NCI-H345 (cell line): Measurements from ENCODE around the gene TNFRSF8.
A peak's percentile ranks its signal among the peaks of the same experiment; 100 is the strongest.

Experiments used
- DNase-seq: peaks from one replicate; lab custom pipeline; 2025; lab: John Stamatoyannopoulos, UW

TNFRSF8 gene

DNA sequence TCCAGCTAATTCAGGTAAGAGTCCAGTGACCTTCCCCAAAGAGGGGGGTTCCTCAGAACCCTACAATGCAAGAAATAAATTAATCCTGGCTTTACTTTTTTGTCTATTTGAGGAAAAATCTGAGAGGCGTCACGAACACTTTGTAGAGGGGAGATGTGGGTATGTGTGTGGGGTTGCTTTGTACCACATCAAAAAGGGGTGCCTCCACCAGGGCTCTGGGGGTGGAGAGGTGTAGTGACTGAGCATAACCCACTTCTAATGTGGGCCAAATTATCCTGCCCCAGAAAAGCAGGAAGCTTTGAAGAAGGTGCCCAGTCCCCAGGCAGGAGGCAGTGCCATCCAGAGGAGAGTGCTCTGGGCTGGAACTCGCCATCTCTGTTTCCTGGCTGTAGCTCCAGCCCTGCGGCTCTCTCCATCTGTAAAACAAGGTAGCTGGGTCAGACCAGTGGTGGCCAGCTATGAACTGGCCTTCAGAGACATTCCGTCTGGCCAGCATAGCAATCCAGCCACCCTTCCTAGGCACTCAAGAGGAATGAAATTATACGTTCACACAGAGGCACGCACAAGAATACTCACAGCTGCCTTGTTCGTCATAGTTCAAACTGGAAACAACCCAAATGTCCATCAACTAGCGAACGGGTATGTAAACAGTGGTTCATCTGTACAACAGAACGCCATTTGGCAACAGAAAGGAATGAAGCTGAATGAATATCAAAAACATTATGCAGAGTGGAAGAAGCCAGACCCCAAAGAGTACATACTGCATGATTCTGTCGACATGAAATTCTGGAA lies 58.3 kb downstream of the TNFRSF8 start:
- no peak for DNase-seq

DNA sequence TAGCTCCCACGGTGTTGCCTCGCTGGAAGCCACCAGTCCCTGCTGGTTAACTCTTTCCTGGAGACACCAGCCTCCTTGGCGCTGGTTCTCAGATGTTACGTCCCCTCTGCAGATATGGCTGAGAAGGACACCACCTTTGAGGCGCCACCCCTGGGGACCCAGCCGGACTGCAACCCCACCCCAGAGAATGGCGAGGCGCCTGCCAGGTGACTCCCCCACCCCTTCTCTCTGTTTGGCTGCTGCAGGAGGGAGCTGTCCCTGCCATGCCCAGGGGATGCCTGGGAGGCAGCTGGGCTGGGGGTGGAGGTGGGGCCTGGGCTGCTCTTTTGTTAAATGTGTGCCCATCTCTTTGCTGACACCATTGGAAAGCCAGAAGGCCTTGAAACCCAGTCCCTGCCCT lies 60.1 kb downstream of the TNFRSF8 start:
- no peak for DNase-seq

DNA sequence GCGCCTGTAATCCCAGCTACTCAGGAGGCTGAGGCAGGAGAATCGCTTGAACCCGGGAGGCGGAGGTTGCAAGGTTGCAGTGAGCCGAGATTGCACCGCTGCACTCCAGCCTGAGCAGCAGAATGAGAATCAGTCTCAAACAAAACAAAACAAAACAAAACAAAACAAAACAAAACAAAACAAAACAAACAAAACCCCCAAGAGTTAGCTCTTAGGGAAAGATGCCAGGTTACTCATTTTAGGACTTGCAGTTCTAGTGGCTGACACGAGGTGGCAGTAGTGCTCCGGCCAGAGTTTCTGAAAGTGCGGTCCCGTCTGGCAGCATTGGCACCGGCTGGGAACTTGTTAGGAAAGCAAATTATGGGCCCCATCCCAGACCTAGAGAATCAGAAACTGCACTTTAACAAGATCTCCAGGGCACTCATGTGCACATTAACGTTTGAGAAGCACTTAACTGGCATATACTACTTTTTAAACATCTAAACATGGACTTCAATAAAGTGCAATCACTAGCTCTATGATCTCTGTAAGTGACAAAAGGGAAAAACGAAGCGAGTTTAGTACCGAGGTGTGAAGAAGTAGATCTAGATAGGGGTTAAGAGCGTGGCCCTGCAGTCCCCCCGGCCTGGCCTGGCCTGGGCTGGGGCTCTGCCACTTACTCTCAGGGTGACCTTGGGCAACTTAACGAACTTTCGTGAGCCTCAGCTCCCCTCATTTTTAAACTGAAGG lies 61.8 kb downstream of the TNFRSF8 start:
- peak; percentile 61 for DNase-seq

DNA sequence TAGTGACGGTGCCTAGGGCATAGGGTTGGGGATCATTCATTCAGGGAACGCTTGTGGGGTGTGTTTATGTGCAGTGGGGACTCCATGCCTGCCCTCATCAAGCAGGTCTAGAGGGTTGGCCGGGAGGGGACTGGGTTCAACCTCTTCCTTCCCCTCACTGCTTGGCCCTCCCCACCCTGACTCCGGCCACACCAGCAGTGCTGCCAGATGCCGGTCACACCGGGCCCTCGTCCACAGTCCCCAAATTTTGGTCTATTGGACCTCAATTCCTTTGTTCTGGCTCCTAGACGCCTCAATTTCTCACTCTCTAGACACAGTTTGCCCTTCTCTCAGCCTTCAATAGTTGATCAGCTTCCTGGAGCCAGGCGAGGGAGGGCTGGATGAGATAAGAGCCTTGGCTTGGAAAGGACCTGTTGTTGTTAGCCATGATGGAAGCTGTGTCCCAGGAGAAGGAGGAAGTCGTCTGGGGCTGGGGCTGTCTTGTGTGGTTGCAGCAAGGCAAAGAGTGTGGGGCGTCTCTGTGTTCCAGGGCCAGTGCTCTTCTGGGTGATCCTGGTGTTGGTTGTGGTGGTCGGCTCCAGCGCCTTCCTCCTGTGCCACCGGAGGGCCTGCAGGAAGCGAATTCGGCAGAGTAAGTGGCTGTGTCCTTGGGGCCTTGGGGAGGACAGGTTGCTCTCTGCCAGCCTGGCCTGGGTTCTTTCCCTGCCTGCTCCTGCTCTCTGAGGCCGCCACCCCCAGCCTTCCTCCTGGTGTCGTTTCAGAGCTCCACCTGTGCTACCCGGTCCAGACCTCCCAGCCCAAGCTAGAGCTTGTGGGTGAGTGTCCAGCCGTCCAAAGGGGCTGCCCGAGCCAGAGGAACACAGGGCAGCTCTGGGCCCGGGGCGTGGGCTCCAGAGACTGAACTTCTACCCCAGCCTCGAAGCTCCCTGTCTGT lies 62.6 kb downstream of the TNFRSF8 start:
- DNase-seq, result no peak

DNA sequence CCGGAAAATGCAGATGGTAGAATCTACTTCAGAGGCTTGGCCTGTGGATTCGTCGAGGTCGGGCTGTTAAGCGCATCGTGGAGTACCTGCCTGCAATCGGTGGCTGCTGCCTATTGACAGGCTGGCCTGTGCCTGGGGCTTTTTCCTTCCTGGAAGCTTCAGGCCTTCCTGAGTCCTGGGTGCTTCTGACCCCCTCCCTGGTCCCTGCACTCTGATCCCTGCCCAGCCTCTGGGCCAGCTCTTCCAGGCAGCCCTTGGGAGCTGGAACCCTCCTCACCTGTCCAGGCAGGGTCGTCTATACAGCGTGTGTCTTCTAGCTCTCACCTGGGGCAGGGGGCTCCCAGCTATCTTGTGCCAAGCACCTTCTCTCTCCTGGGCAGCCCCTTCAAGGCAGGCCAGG lies 63.7 kb downstream of the TNFRSF8 start:
- DNase-seq, result no peak

DNA sequence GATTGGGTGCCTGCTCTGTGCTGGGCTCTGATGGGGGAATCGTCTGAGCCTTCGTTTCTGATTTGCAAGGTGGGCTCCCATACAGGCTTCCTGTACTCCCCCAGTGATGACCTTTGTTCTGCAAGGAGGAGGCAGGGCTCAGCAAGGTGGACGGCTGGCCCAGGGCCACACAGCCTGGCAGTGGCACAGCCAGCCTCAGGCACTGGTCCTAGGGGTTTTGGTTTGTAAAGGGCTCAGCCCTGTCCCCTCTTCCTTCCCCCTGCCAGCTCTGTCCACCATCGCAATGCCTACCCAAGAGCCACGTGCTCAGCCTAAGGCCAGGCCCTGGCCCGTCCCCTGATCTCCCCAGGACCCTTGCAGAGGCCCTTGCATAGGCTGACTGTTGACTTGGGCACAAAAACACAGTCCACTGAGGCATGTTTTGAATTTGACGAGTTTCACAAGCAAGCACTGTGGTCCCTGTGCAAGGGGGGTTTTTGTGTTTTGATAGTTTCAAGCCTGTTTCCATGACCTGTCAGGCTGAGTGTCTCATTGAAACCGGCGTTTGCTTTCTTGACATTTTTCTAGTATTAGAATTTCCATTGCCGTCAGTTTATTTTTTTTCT lies 64.2 kb downstream of the TNFRSF8 start:
- DNase-seq, result no peak

DNA sequence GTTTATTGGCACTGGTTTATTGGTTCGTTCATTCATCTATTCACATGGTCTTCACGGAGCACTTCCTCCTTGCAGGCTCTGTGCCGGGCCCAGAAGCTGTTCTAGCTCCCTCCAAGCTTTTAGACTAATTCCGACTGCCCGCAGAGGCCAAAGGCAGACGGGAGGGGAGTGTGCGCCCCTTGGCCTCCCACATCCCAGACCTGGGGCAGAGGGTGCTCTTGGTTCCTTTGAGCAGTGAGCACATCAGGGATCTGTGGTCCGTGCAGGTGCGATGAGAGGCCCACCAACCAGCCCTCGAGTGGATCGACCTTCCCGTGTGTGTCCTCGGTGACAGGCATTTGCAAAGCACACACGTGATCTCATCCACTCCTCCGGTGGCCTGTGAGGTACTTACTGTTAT lies 65.0 kb downstream of the TNFRSF8 start:
- no peak for DNase-seq

DNA sequence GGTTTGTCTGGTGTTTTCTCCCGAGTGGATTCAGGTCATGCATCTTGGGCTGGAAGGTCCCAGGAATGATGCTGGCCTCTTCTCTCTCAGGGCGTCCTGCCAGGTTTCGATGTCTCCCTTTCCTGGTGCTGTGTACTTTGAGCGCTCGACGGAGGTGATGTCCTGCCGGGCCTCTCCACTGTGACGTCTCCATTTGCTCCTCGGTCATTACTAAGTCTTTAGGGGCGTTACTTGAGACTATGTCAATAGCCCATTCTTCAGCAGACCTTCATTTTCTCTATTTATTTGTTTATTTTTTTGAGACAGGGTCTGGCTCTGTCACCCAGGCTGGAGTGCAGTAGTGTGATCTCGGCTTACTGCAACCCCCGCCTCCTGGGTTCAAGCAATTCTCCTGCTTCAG lies 66.5 kb downstream of the TNFRSF8 start:
- no peak for DNase-seq

DNA sequence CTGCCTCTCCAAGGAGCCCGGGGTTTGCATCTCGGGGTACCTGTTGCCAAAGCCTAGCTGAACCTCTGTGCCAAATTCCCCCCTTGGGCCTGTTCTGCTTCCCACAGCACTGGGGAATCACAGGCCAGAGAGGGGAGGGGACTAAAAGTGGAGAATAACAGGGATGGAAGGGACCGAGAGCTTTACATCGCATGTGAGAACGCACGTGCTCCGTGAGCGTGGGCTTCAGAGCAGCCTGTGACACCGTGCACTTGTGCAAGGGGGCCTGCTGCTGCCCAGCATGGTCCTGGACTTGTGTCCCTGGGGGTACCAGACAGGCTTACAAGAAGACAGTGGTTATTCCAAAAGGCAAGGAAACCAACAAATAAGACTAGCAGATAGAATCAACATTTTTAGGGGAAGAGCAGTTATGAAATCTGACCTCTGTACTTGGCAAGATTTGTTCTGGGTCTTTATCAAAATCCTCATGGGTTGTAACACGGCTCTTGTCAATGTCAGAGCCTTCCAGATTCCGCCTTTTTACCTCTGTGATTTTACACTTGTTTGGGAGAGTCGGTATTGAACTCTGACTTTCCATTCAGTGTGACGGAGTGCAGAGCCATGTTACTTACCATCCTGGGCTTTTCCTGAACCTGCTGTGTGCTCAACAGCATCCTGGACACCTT lies 67.5 kb downstream of the TNFRSF8 start:
- no peak for DNase-seq

DNA sequence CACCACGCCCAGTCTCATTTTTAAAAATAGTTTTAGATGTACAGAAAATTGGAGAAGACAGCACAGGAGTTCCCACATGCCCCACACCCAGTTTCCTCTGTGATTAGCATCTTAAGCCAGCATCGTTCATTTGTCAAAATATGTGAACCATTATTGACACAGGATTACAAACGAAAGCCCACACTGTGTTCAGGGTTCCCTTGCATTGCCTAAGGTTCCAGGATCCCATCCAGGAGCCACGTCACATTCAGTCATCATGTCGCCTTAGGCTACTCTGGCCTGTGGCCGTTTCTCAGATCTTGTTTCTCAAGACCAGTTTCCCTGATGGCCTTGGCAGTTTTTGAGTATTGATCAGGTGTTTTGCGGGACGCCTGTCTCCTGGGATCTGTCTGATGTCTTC lies 69.0 kb downstream of the TNFRSF8 start:
- no peak for DNase-seq

DNA sequence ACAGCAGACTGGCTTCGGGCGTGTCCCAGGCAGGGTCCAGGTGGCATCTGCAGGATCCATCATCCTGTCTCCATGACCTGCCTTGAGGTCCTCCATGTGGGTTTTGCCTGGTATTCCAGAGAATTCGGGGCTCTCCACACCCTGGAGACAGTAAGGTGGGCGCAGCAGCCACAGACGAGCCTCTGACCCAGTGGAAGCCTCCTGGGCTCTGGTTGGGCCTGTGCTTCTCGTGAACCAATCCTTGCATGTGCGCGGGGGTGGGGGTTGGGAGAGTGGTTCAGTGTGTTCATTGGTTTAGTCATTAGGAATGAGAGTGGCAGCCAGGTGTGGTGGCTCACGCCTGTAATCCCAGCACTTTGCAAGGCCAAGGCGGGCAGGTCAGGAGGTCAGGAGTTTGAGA lies 71.6 kb downstream of the TNFRSF8 start:
- no peak for DNase-seq

DNA sequence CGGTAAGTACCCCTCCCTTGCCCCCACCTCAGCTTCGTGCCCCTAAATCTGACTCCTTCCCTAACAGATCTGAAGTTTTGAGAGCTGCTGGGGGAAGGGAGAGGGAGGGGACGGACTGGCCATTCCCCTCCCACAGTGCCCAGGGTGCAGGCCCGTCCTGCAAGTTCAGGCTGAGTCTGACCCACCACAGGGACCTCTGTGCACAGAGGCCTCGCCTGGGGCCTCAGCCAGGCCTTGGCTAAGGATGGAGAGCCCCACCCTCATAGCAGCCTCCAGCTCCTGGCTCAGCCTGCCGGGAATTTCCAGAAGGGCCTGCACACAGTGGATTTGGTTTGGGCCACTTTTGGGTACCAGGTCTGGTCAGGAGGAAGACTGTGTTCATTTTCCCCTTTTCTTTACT lies 72.5 kb downstream of the TNFRSF8 start:
- DNase-seq, result no peak

DNA sequence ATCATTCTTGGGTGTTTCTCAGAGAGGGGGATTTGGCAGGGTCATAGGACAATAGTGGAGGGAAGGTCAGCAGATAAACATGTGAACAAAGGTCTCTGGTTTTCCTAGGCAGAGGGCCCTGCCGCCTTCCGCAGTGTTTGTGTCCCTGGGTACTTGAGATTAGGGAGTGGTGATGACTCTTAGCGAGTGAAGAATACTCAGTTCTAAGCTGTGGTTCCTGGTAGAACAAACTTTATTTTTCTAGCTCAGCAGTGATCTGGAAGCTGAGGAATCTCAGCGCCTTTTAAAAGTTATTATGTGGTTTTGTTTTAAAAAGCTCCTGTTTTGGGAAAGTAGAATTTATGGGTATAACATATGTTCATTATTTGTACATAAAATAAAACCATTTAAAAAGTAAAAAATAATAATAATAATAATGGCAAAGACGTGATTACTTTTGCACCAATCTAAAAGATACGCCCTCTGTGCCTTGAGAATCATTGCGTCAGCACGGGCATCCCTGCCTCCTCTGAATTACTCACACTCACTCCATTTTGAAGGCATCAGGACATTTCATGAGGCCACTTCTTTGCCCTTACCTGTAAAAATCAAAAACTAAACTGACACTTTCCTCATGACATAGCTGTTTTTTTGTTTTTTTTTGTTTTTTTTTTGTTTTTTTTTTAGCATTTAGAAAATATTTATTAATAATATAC lies 74.0 kb downstream of the TNFRSF8 start:
- no peak for DNase-seq

DNA sequence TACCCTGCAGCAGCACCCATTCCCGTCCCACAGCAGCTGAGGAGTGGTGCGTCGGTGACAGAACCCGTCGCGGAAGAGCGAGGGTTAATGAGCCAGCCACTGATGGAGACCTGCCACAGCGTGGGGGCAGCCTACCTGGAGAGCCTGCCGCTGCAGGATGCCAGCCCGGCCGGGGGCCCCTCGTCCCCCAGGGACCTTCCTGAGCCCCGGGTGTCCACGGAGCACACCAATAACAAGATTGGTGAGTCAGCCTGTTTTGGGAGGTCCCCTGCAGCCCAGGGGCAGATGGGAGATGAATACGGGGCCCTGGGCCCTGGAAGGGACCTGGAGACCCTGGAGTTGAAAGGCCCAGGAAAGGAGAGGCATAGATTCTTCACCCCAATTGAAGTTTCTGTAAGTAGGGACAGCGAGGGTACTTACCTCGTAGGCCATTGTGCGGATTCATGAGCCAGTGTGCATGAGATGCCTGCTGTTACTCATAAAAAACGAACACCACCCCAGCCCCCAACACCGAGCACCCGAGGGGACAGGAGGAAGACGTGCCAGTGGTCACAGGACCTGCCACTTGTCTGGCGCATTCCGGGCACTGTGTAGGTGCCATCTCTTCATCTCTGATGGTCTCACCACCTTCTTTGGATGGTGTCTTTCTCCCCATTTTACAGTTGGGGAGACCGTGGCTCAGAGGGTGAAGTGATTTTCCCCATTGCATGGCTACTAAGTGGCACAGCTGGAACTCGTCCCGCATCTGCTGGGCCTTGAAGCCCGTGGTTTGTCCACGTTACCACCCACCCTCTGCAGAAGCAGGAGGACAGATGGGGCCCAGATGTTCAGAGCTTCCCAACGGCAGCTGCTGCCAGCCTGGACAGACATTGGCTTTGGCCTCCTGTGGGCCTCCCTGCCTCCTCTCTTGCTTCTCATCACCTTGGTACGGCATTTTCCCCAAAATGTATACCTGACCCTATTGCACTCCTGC lies 75.4 kb downstream of the TNFRSF8 start:
- peak; percentile 7 for DNase-seq

DNA sequence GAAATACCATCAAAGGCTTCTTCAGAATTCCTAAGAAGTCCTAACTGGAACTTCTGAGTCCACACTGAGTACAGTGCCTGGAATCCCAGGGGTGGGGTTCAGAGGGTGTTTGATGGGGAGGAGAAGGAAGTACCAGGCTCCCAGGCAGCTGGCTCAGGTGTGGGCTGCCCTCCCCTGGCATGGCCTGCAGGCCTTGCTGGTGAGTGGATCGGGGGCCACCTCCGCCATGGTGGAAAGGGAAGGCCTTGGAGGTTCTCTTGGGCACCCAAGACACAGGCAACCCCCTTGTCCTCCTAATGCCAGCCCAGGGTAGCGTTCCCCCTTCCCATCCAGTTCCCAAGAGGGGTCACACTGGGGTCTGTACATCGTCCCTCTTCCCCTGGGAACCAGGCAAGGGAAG lies 76.9 kb downstream of the TNFRSF8 start:
- no peak for DNase-seq

DNA sequence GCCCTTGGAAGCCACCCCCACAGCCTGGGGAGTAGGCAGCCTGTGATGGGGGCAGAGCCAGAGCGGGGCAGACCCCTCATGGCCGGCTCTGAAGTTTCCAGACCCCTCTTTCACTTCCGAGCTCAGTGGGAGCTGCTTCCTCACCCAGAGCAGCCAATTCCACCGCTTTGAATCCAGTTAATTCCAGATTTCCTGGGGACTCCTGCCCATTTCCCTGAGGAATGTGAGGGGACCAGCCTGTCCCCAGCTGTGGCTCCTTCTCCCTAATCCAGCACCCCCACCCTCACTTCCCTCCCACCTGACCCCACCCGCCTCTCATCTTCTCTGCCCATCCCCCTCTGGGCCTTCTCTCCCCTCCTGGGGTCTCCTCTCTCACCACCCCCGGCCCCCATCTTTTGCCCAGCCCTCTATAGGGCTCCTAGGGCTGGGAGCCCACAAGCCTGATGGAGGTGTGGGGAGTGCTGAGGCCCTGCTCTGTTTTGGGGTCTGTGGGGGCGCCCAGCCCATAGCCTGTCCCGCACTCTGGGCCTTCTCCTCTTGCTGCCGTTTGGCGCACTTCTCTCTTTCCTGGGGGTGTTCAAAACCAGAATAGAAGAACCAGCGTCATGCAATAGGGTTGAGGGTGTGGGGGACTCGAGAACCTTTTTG lies 77.5 kb downstream of the TNFRSF8 start:
- no peak for DNase-seq

DNA sequence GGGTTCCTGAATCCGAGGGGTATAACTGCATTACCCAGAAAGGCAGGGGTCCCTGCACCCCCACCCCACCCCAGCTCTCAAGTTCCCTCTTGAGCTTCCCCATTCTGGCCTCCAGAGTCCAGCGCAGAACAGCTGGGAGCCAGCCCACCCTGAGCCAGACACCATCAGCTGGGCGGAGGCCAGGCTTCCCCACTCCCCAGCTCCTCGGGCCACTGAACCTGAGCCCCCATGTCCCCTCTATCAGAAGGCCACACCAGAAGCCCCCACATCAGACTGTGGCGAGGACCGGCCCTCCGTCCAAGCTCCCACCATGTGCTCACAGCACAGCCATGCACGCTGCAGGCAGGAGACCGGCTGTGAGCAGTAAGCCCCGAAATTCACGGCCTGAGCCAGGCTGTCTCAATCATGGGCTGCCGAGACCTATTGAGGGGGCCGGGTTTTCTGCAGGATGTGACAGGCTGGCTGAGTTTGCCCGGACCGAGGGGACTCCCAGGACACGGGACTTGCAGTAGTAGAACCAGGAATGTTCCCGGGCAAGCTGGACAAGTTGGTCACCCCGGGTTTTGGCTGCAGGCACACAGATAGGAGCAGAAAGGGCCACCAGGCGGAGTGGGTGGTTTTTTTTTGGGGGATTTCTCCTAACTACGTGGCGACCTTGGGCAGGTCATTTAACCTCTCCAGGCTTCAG lies 78.2 kb downstream of the TNFRSF8 start:
- DNase-seq, result no peak

DNA sequence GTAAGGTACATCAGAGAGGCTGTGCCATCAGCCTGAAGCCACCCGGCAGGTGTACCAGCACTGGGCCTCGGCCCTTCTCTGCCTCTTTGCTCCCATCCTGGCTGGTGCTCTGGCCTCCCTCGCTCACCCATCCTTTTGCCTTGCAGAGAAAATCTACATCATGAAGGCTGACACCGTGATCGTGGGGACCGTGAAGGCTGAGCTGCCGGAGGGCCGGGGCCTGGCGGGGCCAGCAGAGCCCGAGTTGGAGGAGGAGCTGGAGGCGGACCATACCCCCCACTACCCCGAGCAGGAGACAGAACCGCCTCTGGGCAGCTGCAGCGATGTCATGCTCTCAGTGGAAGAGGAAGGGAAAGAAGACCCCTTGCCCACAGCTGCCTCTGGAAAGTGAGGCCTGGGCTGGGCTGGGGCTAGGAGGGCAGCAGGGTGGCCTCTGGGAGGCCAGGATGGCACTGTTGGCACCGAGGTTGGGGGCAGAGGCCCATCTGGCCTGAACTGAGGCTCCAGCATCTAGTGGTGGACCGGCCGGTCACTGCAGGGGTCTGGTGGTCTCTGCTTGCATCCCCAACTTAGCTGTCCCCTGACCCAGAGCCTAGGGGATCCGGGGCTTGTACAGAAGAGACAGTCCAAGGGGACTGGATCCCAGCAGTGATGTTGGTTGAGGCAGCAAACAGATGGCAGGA lies 79.2 kb downstream of the TNFRSF8 start:
- DNase-seq, result no peak
